Naive thymus-derived CD4-positive, alpha-beta T cell (primary cell): ENCODE measurements around the gene S100Z. TPM values are rescaled to one million over a fixed set of nuclear protein-coding genes. Genes with fewer than 3 reads are reported as not detected.

Experiments
- ATAC-seq: fragments of 150-1000 bp; cut with Tn5 transposase; 2 replicates; pipeline ENCODE4 v1.10.0; 2021; ENCODE audit warnings: mild to moderate bottlenecking, moderate library complexity
- CTCF ChIA-PET: fragments of 350-600 bp; sonication (Branson Sonifier 250); formaldehyde crosslinking; loops from one replicate; lab custom pipeline; 2021; ENCODE audit warnings: antibody characterized with exemption; lab: Charles Lee
- POLR2A ChIA-PET: fragments of 350-600 bp; sonication (Branson Sonifier 250); formaldehyde crosslinking; loops from one replicate; lab custom pipeline; 2021; ENCODE audit warnings: antibody characterized with exemption, inconsistent platforms; lab: Charles Lee
- DNase-seq, 9 donors: peaks; one replicate each; pipeline versions ENCODE4 v3.0.0 to v3.0.0-alpha.2; 2020 to 2022; ENCODE audit warnings: mixed read lengths in 1 of 9
- H3K27ac ChIP-seq: one replicate; pipeline ENCODE4 v1.7.0; 2013; ENCODE audit warnings: mild to moderate bottlenecking, low read depth, low read length, moderate library complexity
- H3K27me3 ChIP-seq, 2 donors: one replicate each; pipeline ENCODE4 v1.7.0; 2013; ENCODE audit warnings: low read length in 2 of 2, mild to moderate bottlenecking in 2 of 2, moderate library complexity in 2 of 2; ENCODE audit not compliant: control insufficient read depth in 2 of 2, insufficient read depth in 2 of 2
- H3K36me3 ChIP-seq, 3 experiments: 1 replicate in 2 of 3; 2 replicates in 1 of 3; pipeline ENCODE4 v1.7.0; 2013; ENCODE audit warnings: low read length in 3 of 3, mild to moderate bottlenecking in 3 of 3, moderate library complexity in 1 of 3; ENCODE audit not compliant: insufficient read depth in 3 of 3, control insufficient read depth in 2 of 3
- H3K4me1 ChIP-seq, 2 donors: one replicate each; pipeline ENCODE4 v1.7.0; 2013; ENCODE audit warnings: low read length in 2 of 2, mild to moderate bottlenecking in 2 of 2, moderate library complexity in 1 of 2; ENCODE audit not compliant: control insufficient read depth in 2 of 2, insufficient read depth in 2 of 2
- H3K4me3 ChIP-seq: 2 replicates; pipeline ENCODE4 v1.7.0; 2013; ENCODE audit warnings: mild to moderate bottlenecking, low read length
- H3K9me3 ChIP-seq, 3 experiments: 1 replicate in 2 of 3; 2 replicates in 1 of 3; pipeline ENCODE4 v1.7.0; 2013; ENCODE audit warnings: low read length in 3 of 3; ENCODE audit not compliant: control insufficient read depth in 2 of 3
- H3K27ac Mint-ChIP-seq, 9 donors: one replicate each; pipeline ENCODE4 v1.8.0; 2020 to 2022; ENCODE audit warnings: mixed read lengths in 9 of 9, mild to moderate bottlenecking in 8 of 9, moderate library complexity in 5 of 9, inconsistent platforms in 2 of 9
- H3K27me3 Mint-ChIP-seq, 5 donors: one replicate each; pipeline ENCODE4 v1.8.0; 2021 to 2022; ENCODE audit warnings: mixed read lengths in 5 of 5, mild to moderate bottlenecking in 1 of 5
- H3K36me3 Mint-ChIP-seq, 5 donors: one replicate each; pipeline ENCODE4 v1.8.0; 2020 to 2022; ENCODE audit warnings: mixed read lengths in 5 of 5, mild to moderate bottlenecking in 3 of 5, inconsistent platforms in 1 of 5
- H3K4me1 Mint-ChIP-seq, 7 donors: one replicate each; pipeline ENCODE4 v1.8.0; 2020 to 2022; ENCODE audit warnings: mixed read lengths in 7 of 7, mild to moderate bottlenecking in 3 of 7, inconsistent platforms in 1 of 7
- H3K4me3 Mint-ChIP-seq, 10 donors: one replicate each; pipeline ENCODE4 v1.8.0; 2020 to 2022; ENCODE audit warnings: mild to moderate bottlenecking in 10 of 10, mixed read lengths in 10 of 10, moderate library complexity in 6 of 10, inconsistent platforms in 2 of 10
- H3K9me3 Mint-ChIP-seq, 11 donors: one replicate each; pipeline ENCODE4 v1.8.0; 2020 to 2022; ENCODE audit warnings: mixed read lengths in 11 of 11, mild to moderate bottlenecking in 4 of 11, inconsistent platforms in 1 of 11, moderate library complexity in 1 of 11
- intact Hi-C, 2 donors: fragments of 100-400 bp; cut with micrococcal nuclease; formaldehyde crosslinking; loops; one replicate each; pipeline ENCODE4 v1.15.1; 2023
- polyA plus RNA-seq, 2 donors: library from polyadenylated mRNA; unstranded; fragments of 300-500 nt; fragmentation: Illumina TruSeq; gene quantifications; one replicate each; pipeline ENCODE4 v1.2.3, GENCODE V29; 2021
- total RNA-seq, 6 experiments: library from RNA in 5 of 6; stranded (reverse) in 5 of 6; gene quantifications; 1 replicate in 5 of 6; 2 replicates in 1 of 6; pipeline ENCODE4 v1.2.3 and lab custom pipeline; 2021 to 2026

Gene S100Z
- total and polyA plus RNA-seq, 7 experiments from 2014 or later = 1.3 to 5.3 (median 4.2) TPM; not detected in 4

DNA sequence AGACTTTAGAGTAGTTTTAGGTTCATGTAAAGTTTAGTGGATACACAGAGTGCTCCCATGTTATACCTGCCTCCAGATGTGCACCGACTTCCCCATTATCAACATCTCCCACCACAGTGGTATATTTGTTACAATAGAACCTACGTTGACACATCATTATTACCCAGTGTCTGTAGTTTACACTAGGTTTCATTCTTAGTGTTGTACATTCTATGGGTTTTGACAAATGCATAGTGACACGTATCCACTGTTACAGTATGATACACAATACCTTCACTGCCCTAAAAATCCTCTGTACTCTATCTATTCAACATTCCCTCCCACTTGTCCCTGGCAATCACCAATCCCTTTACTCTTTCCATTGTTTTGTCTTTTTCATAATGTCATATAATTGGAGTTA, 68.7 kb downstream of the S100Z start:
- Histone ChIP-seq H3K9me3 (no peaks in the 10 kb centered on the region), H3K36me3 (no peaks in the 10 kb centered on the region), H3K27ac (no peak overlapping the region), H3K4me1 (no peaks in the 10 kb centered on the region), H3K27me3 (no peaks in the 10 kb centered on the region), H3K4me3 (no peak overlapping the region)
- Mint-ChIP-seq H3K36me3 (peaks cover 0 to 8% (median 3%) of the 10 kb centered on the region in 5 donors), H3K27ac (no peak overlapping the region), H3K27me3 (peaks cover 0 to 6% (median 0%) of the 10 kb centered on the region in 5 donors), H3K4me1 (no peaks in the 10 kb centered on the region), H3K9me3 (peaks cover 0 to 16% (median 4%) of the 10 kb centered on the region in 11 donors), H3K4me3 (no peak overlapping the region)
- CTCF ChIA-PET = no interaction called here
- intact Hi-C loops = no loop called here
- DNase-seq = no peak
- POLR2A ChIA-PET = no interaction called here
- no peak for ATAC-seq

DNA sequence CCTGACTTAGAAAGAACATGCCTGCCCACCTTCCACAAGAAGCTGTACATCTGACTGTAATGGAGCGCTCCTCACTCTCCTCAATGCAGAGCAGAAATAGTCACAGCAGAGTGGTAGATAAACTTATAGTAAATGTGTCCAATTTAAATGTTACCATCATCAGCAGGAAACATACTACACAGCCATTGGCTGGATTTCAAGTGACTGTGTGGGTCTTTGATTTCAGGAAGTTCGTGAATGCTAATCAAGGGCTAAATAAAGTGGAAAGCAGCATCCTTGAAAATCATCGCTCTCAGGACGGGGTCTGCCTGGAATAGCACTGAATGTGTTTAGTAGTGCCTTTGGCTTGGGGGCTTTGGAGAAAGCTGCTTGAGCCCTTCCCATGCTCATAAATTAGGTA, 70.7 kb downstream of the S100Z start:
- Mint-ChIP-seq H3K27ac (no peak overlapping the region), H3K36me3 (no peaks in the 10 kb centered on the region), H3K4me3 (no peak overlapping the region), H3K4me1 (no peaks in the 10 kb centered on the region), H3K27me3 (peaks cover 0 to 6% (median 0%) of the 10 kb centered on the region in 5 donors), H3K9me3 (peaks cover 0 to 5% (median 0%) of the 10 kb centered on the region in 11 donors)
- intact Hi-C loops = no loop called here
- ChIA-PET CTCF (no interaction called here), POLR2A (no interaction called here)
- Histone ChIP-seq H3K27me3 (no peaks in the 10 kb centered on the region), H3K4me3 (no peak overlapping the region), H3K27ac (no peak overlapping the region), H3K36me3 (no peaks in the 10 kb centered on the region), H3K9me3 (no peaks in the 10 kb centered on the region), H3K4me1 (no peaks in the 10 kb centered on the region)
- no peak for ATAC-seq
- no peak for DNase-seq

DNA sequence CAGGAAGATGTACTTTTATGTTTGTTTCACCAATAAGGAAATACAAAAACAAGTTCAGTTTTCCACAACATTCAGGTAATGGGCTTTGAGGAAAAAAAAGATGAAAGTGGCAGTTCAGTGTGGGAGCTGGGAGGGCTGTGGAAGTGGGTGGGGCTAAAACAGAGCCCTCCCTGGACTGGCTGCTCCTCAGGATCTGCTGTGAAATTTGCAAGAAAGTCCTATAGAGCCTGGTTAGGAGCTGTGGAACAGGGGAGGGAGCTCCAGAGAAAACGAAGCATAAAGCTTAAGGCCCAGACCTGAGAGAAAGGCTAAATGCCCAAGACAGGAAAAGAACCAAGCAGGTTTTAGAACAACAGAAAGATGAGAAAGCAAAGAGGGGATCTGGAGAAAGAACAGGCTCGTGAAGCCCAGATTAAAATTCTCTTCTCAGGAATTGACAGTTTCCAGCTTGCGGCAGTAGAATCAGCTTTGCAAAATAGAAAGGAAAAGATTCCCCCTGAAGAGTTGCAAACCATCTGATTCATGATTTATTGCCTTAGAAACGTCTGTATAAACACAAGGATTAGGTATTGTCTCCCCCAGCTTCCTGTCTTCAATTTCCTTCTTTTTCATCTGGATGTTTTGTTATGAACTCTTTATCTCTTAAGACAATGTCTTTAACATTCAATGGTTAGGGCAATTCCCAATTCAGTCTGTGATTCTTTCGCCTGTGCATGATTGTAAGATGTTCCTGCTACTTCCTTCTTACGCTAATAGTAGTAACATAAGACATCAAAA, 76.7 kb downstream of the S100Z start:
- Mint-ChIP-seq H3K36me3 (no peaks in the 10 kb centered on the region), H3K4me3 (no peak overlapping the region), H3K9me3 (peaks cover 0 to 2% (median 0%) of the 10 kb centered on the region in 11 donors), H3K27me3 (peaks cover 3 to 16% (median 9%) of the 10 kb centered on the region in 5 donors), H3K4me1 (no peaks in the 10 kb centered on the region), H3K27ac (no peak overlapping the region)
- H3K27ac ChIP-seq = no peak overlapping the region
- ChIA-PET CTCF (interaction anchor here (0.6 kb wide), 1 partner anchor 154 kb away, joined by 5 read pairs; no protein-coding TSS in a partner anchor), POLR2A (no interaction called here)
- intact Hi-C loops = no loop called here
- no peaks in the 10 kb centered on the region for H3K4me1 ChIP-seq
- DNase-seq (no peak), ATAC-seq (no peak)
- no peaks in the 10 kb centered on the region for H3K9me3 ChIP-seq
- no peaks in the 10 kb centered on the region for H3K27me3 ChIP-seq
- H3K36me3 ChIP-seq = no peaks in the 10 kb centered on the region
- H3K4me3 ChIP-seq = no peak overlapping the region

DNA sequence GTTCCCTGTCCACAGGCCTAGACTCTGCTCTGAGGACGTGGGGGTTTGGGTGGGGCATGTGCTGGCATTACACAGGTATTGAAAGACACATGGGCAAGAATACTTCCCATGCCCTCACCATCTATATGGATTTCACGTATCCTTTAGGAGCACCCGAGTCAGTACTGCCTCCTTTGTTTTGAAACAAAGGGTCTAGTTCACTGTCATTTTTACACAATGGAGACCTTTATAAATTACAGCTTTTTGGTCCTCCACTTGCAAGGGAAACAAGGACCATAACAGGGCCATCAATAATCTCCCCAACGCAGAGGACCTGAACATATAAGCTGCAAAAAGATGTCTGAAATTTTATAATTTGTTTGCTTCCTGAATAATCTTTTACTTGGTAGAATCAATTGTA, 78.1 kb downstream of the S100Z start:
- Mint-ChIP-seq H3K27me3 (peaks cover 6 to 21% (median 16%) of the 10 kb centered on the region in 5 donors), H3K36me3 (no peaks in the 10 kb centered on the region), H3K4me3 (no peak overlapping the region), H3K9me3 (peaks cover 0 to 2% (median 0%) of the 10 kb centered on the region in 11 donors), H3K4me1 (no peaks in the 10 kb centered on the region), H3K27ac (no peak overlapping the region)
- Histone ChIP-seq H3K36me3 (no peaks in the 10 kb centered on the region), H3K27me3 (peaks cover 0 to 2% of the 10 kb centered on the region in 2 donors), H3K4me3 (no peak overlapping the region), H3K4me1 (no peaks in the 10 kb centered on the region), H3K9me3 (no peaks in the 10 kb centered on the region), H3K27ac (no peak overlapping the region)
- CTCF ChIA-PET = no interaction called here
- no peak for ATAC-seq
- intact Hi-C loops = no loop called here
- no peak for DNase-seq
- POLR2A ChIA-PET = no interaction called here

DNA sequence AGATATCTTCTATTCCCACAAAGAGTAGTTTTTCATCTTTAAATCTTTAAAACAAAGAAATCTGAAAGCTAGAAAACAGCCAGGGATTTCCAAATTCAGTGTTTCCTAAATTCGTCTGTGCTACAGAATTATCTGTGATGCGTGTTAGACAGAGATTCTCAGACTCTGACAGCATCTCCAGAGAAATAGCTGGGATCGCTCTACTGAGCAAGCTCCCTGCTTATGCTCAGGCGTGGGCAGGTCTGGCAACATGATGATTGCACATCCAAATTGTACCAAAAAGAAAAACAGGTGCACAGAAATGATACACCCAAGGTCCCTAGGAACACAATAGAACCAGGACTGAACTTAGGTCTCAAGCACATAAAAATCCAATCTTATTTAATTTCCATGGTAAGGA, 80.3 kb downstream of the S100Z start:
- H3K27ac Mint-ChIP-seq = no peak overlapping the region
- H3K36me3 ChIP-seq = no peaks in the 10 kb centered on the region
- peaks cover 0 to 3% of the 10 kb centered on the region in 2 donors for H3K27me3 ChIP-seq
- no peak overlapping the region for H3K4me3 Mint-ChIP-seq
- no peak overlapping the region for H3K4me3 ChIP-seq
- DNase-seq (no peak), ATAC-seq (no peak)
- H3K4me1 ChIP-seq = no peaks in the 10 kb centered on the region
- CTCF ChIA-PET = interaction anchor here (1.1 kb wide), 1 partner anchor 83 kb away, joined by 3 read pairs; no protein-coding TSS in a partner anchor
- peaks cover 0 to 8% (median 0%) of the 10 kb centered on the region in 11 donors for H3K9me3 Mint-ChIP-seq
- peaks cover 6 to 30% (median 18%) of the 10 kb centered on the region in 5 donors for H3K27me3 Mint-ChIP-seq
- H3K36me3 Mint-ChIP-seq = peaks cover 0 to 3% (median 0%) of the 10 kb centered on the region in 5 donors
- intact Hi-C loops = no loop called here
- no peak overlapping the region for H3K27ac ChIP-seq
- H3K9me3 ChIP-seq = no peaks in the 10 kb centered on the region
- POLR2A ChIA-PET = no interaction called here
- no peaks in the 10 kb centered on the region for H3K4me1 Mint-ChIP-seq

DNA sequence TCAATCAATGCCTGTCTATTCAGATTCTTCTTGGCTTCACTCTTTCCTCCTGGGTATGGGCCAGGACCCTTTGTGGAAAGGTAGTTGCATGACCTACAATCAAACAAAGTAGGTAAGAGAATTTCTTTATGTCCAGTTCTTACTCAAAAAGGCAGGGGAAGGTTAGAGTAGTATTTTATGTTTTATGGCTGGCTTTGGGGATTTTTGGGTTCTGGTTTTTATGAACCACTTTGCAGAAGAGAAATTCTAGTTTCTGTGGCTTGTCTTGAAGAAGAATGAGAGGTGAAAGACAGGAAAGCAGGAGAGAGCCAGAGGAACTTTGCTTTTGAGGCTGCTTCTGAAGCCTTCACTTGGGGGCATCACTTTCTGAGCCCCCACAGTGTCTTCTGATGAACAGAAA, 88.4 kb downstream of the S100Z start:
- CTCF ChIA-PET = no interaction called here
- no peak overlapping the region for H3K27ac ChIP-seq
- no peak overlapping the region for H3K4me3 ChIP-seq
- DNase-seq (no peak), ATAC-seq (no peak)
- intact Hi-C loops = no loop called here
- Mint-ChIP-seq H3K9me3 (peaks cover 0 to 12% (median 0%) of the 10 kb centered on the region in 11 donors), H3K4me3 (no peak overlapping the region), H3K4me1 (peaks cover 0 to 3% (median 0%) of the 10 kb centered on the region in 7 donors), H3K27me3 (peaks cover 0 to 14% (median 7%) of the 10 kb centered on the region in 5 donors), H3K36me3 (peaks cover 0 to 3% (median 0%) of the 10 kb centered on the region in 5 donors), H3K27ac (no peak overlapping the region)
- H3K36me3 ChIP-seq = no peaks in the 10 kb centered on the region
- POLR2A ChIA-PET = no interaction called here
- no peaks in the 10 kb centered on the region for H3K27me3 ChIP-seq
- H3K9me3 ChIP-seq = no peaks in the 10 kb centered on the region
- H3K4me1 ChIP-seq = no peaks in the 10 kb centered on the region

DNA sequence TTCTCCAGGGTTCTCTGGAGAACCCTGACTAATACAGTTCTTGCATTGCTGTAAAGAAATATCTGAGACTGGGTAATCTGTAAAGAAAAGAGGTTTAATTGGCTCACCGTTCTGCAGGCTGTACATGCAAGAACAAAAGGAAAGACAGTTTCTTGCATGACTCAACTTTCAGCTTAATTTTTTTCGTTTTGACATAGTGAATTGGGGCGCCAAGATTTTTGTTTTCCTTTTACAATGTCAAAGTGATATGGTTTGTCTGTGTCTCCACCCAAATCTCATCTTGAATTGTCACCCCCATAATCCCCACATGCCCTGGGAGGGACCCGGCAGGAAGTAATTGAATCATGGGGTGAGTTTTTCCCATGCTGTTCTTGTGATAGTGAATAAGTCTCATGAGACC, 91.2 kb downstream of the S100Z start:
- ATAC-seq = no peak
- no peaks in the 10 kb centered on the region for H3K36me3 Mint-ChIP-seq
- H3K27ac ChIP-seq = no peak overlapping the region
- H3K27ac Mint-ChIP-seq = no peak overlapping the region
- no peaks in the 10 kb centered on the region for H3K4me1 ChIP-seq
- H3K27me3 Mint-ChIP-seq = peaks cover 8 to 28% (median 9%) of the 10 kb centered on the region in 5 donors
- H3K4me3 Mint-ChIP-seq = no peak overlapping the region
- no peaks in the 10 kb centered on the region for H3K36me3 ChIP-seq
- intact Hi-C loops = no loop called here
- no peak for DNase-seq
- peaks cover 0 to 3% (median 0%) of the 10 kb centered on the region in 7 donors for H3K4me1 Mint-ChIP-seq
- CTCF ChIA-PET = no interaction called here
- no peaks in the 10 kb centered on the region for H3K27me3 ChIP-seq
- no peak overlapping the region for H3K4me3 ChIP-seq
- peaks cover 0 to 5% (median 0%) of the 10 kb centered on the region in 11 donors for H3K9me3 Mint-ChIP-seq
- POLR2A ChIA-PET = no interaction called here
- H3K9me3 ChIP-seq = no peaks in the 10 kb centered on the region
